Peyer's patch (tissue), 4 donors: Measurements from ENCODE around the gene LINGO3.

Source experiments
- CTCF ChIP-seq, 6 experiments: fragments of 450-650 bp in 4 of 6; fragments of 200-600 bp in 2 of 6; sonication (generic) in 1 of 6; IDR thresholded peaks; one replicate each; pipeline ENCODE4 v1.5.1; 2017 to 2019; ENCODE audit warnings: antibody characterized with exemption in 6 of 6, mild to moderate bottlenecking in 3 of 6, moderate library complexity in 1 of 6
- POLR2A ChIP-seq, 2 donors: fragments of 450-650 bp; IDR thresholded peaks; one replicate each; pipeline ENCODE4 v1.5.1; 2017; ENCODE audit warnings: antibody characterized with exemption in 2 of 2, mild to moderate bottlenecking in 2 of 2, moderate library complexity in 2 of 2

GRCh38 chr19:2300533-2300932, 7.4 kb downstream of the LINGO3 start:
- TF ChIP-seq CTCF (IDR thresholded peaks at IDR 0.05) (no peak), POLR2A (IDR thresholded peaks at IDR 0.05) (no peak)
